Osteocyte (in vitro differentiated cells): ENCODE results near the gene FGF9. TPM values are rescaled to one million over a fixed set of nuclear protein-coding genes. Genes with fewer than 3 reads are reported as not detected.

ENCODE experiments used
- DNase-seq: peaks from one replicate; pipeline ENCODE4 v3.0.0; 2021; ENCODE audit warnings: mixed read lengths; ENCODE audit not compliant: unreplicated experiment; ENCODE audit errors: extremely low spot score
- H3K27ac Mint-ChIP-seq: one replicate; pipeline ENCODE4 v1.8.0; 2021; ENCODE audit warnings: mild to moderate bottlenecking, mixed read lengths; ENCODE audit not compliant: unreplicated experiment
- H3K27me3 Mint-ChIP-seq: one replicate; pipeline ENCODE4 v1.8.0; 2021; ENCODE audit warnings: mixed read lengths; ENCODE audit not compliant: unreplicated experiment
- H3K36me3 Mint-ChIP-seq: one replicate; pipeline ENCODE4 v1.8.0; 2021; ENCODE audit warnings: mixed read lengths; ENCODE audit not compliant: unreplicated experiment
- H3K4me1 Mint-ChIP-seq: one replicate; pipeline ENCODE4 v1.8.0; 2021; ENCODE audit warnings: mixed read lengths; ENCODE audit not compliant: unreplicated experiment
- H3K4me3 Mint-ChIP-seq: one replicate; pipeline ENCODE4 v1.8.0; 2021; ENCODE audit warnings: mild to moderate bottlenecking, moderate library complexity, mixed read lengths; ENCODE audit not compliant: unreplicated experiment
- H3K9me3 Mint-ChIP-seq: one replicate; pipeline ENCODE4 v1.8.0; 2021; ENCODE audit warnings: mixed read lengths; ENCODE audit not compliant: unreplicated experiment
- total RNA-seq: library from RNA; stranded (reverse); gene quantifications from 2 replicates; pipeline ENCODE4 v1.2.1, GENCODE V29; 2021
- TF ChIP-seq, protein P1 (sequence below): fragments of 200-600 bp; sonication (generic); IDR thresholded peaks from 2 replicates; pipeline ENCODE4 v1.5.0; 2021; ENCODE audit warnings: antibody characterized with exemption, mild to moderate bottlenecking, moderate library complexity

FGF9 gene
- total RNA-seq, 1 donor from 2014 or later, result not detected

DNA sequence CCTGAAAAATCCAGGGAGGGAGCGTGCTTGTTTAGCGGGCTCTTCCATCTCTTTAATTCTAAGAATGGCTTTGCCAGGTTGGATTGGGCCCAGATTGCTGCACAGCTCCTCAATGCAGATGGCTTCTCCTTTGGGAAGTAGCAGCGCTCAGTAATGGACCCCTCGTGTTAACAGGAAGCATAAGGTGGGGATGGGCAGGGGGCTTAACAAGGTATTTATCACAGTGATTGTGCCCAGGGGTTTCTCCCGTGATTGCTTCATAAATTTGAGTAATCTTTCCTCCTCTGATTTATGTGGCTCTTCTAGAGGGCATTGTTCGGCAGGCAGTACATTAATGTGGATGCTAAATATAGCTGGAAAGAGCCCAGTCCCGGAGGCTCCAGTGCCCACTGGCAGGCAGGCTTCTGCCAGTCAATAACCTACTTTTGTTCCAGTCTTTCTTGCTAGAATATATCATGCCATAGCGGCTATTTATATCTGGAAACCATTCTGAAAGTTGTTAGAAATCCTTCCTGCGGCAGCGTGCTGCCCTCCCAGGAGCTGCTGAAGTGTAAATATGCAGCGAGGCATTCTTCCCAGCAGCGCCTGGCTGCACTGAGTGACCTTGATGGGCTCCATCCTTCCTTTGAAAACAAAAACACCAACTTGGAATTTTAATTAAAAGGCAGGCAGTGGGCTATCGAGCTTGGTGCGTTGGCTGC, 65.0 kb downstream of the FGF9 start:
- Mint-ChIP-seq H3K27me3 (no peaks in the 10 kb centered on the region), H3K27ac (no peak overlapping the region), H3K4me1 (no peaks in the 10 kb centered on the region), H3K4me3 (no peak overlapping the region), H3K9me3 (peaks cover 5% of the 10 kb centered on the region), H3K36me3 (no peaks in the 10 kb centered on the region)
- TF ChIP-seq, protein P1, sequence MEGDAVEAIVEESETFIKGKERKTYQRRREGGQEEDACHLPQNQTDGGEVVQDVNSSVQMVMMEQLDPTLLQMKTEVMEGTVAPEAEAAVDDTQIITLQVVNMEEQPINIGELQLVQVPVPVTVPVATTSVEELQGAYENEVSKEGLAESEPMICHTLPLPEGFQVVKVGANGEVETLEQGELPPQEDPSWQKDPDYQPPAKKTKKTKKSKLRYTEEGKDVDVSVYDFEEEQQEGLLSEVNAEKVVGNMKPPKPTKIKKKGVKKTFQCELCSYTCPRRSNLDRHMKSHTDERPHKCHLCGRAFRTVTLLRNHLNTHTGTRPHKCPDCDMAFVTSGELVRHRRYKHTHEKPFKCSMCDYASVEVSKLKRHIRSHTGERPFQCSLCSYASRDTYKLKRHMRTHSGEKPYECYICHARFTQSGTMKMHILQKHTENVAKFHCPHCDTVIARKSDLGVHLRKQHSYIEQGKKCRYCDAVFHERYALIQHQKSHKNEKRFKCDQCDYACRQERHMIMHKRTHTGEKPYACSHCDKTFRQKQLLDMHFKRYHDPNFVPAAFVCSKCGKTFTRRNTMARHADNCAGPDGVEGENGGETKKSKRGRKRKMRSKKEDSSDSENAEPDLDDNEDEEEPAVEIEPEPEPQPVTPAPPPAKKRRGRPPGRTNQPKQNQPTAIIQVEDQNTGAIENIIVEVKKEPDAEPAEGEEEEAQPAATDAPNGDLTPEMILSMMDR, result no peak
- DNase-seq, result no peak

DNA sequence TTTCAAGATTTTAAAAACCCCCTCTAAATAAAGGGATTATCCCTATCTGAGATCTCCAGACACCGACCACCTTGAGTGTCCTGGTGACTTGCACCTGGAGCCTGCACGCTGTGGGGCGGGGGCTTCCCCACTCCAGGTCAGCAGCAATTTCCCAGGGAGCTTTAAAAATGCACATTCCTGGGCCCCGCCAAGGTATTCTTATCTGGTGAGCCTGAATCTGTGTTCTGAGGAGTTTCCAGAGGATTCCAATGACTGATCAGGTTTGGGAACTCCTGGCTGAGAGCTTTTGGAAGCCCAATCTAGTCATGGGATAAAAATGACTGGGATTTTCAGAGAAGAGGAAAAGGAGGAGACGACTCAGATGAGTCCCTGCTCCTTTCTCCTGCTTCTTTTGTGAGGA, 66.1 kb downstream of the FGF9 start:
- TF ChIP-seq, protein P1, result no peak
- no peak for DNase-seq
- no peaks in the 10 kb centered on the region for H3K9me3 Mint-ChIP-seq
- no peak overlapping the region for H3K4me3 Mint-ChIP-seq
- H3K4me1 Mint-ChIP-seq, result no peaks in the 10 kb centered on the region
- no peaks in the 10 kb centered on the region for H3K36me3 Mint-ChIP-seq
- no peaks in the 10 kb centered on the region for H3K27me3 Mint-ChIP-seq
- H3K27ac Mint-ChIP-seq, result no peak overlapping the region

DNA sequence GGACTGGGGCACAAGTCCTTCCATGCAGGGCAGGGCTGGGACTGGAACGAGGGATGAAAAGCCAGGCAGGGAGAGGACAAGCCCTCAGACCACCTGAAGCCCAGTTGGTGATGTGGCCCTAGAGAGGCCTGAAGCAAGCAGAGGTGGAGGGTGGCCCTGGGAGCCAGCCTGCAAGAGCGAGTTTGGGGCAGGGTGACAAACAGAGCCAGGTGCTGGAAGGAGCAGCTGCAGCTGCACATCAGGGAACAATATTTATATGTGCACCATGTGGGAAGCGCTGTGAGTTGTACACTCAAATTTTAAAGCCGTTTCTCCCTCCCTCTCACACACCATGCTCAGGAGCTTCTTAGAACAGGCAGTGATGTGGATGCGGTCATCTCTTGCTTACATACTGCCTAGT, 67.8 kb downstream of the FGF9 start:
- H3K27ac Mint-ChIP-seq, result no peak overlapping the region
- H3K27me3 Mint-ChIP-seq, result no peaks in the 10 kb centered on the region
- no peaks in the 10 kb centered on the region for H3K36me3 Mint-ChIP-seq
- no peaks in the 10 kb centered on the region for H3K4me1 Mint-ChIP-seq
- no peak overlapping the region for H3K4me3 Mint-ChIP-seq
- no peak for DNase-seq
- TF ChIP-seq, protein P1, result no peak
- H3K9me3 Mint-ChIP-seq, result no peaks in the 10 kb centered on the region

DNA sequence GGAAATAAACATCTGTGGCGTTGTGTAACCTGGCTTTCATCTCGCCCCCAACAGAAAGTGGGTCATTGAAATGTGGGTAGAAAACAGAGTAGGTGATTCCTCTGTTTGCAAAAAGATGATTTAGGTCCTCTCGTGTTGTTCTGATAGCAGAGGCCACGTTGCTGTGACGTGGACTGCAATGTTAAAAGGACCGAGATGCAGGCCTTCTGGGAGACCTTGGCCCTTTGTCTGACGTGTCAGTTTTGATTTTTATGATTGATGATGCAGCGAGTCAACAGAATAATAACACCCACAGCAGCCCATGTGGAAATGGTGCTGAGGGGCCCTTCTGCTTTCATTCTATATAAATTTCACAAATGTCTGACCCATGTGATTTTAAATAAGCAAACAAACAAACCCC, 68.9 kb downstream of the FGF9 start:
- TF ChIP-seq, protein P1, result no peak
- Mint-ChIP-seq H3K4me1 (no peaks in the 10 kb centered on the region), H3K36me3 (no peaks in the 10 kb centered on the region), H3K4me3 (no peak overlapping the region), H3K9me3 (no peaks in the 10 kb centered on the region), H3K27me3 (no peaks in the 10 kb centered on the region), H3K27ac (no peak overlapping the region)
- no peak for DNase-seq

DNA sequence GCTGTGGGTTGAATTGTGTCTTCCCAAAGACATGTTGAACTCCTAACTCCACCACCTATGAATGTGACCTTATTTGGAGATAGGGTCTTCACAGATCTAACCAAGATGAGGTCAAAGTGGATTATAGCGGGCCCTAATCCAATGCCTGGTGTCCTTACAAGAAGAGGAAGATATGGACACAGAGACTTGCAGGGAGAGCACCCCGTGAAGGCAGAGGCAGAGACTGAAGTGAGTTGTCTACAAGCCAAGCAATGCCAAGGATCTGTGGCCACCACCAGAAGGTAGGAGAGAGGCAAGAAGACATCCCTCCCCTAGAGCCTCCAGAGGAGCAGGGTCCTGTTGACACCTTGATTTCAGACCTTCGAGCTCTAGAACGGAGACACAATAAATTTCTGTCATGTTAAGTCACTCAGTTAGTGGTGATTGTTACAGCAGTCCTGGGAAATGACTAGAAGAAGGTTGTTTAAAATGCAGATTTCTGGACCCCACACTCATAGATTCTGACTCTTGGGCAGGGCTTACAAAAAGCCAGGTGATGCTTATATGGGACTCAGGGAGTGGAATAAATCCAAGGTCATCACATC, 70.6 kb downstream of the FGF9 start:
- no peak overlapping the region for H3K27ac Mint-ChIP-seq
- no peak for DNase-seq
- no peaks in the 10 kb centered on the region for H3K4me1 Mint-ChIP-seq
- no peaks in the 10 kb centered on the region for H3K27me3 Mint-ChIP-seq
- H3K4me3 Mint-ChIP-seq, result no peak overlapping the region
- TF ChIP-seq, protein P1, result no peak
- no peaks in the 10 kb centered on the region for H3K36me3 Mint-ChIP-seq
- no peaks in the 10 kb centered on the region for H3K9me3 Mint-ChIP-seq
